Activated CD8-positive, alpha-beta memory T cell treated with anti-CD3 and anti-CD28 coated beads for 24 hours (primary cell): ENCODE data around the gene SRI.
"Not testable (repeated sequence)": the region's sequence is repeated elsewhere in the genome, so short reads cannot be mapped to it uniquely, and the experiment has no call there.

Experiments
- DNase-seq: peaks from one replicate; pipeline ENCODE4 v3.0.0-alpha.2; 2020

SRI gene

GRCh38 chr7:88219781-88220747 lies at the start of gene SRI:
SRI (minus strand) TSS chr7:88220038; CDS start chr7:88220026, 12 bp downstream.
- peak; percentile 97 for DNase-seq

DNA sequence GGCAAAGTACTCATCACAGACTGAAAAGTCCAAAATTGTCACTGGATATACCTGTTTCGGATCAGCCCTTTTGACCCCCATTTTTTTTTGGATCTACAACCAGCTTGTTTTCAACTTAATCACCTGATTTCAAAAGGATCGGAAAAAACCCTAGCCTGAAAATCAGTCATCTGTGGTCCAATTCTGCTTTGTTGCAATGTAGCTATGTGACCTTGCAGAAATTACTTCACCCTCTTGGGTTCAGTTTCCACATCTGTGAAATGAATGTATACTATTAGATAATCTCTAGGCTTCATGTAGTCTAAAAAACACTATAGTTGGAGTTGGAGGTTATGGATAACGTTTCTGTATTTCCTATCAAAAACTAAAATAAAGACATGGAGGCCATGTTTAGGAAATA lies 49.7 kb upstream of the SRI start:
- no peak for DNase-seq

DNA sequence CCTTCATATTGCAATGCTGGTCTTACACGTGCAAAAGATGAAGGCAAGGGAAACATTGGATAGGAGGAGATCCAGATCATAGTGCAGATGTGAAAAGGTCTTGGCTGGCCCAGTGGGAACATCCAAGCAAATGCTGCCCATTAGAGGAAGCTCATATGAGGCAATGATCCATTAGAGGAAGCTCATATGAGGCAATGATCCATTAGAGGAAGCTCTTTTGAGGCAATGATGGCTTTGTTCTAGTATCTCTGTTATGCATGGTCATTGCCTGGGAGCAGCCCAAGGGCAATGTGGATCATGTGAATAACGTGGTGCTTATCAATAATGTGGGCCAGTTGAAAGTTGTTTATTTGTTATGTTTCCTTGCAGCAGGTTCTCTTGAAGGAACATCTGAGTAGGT lies 49.0 kb upstream of the SRI start:
- no peak for DNase-seq

DNA sequence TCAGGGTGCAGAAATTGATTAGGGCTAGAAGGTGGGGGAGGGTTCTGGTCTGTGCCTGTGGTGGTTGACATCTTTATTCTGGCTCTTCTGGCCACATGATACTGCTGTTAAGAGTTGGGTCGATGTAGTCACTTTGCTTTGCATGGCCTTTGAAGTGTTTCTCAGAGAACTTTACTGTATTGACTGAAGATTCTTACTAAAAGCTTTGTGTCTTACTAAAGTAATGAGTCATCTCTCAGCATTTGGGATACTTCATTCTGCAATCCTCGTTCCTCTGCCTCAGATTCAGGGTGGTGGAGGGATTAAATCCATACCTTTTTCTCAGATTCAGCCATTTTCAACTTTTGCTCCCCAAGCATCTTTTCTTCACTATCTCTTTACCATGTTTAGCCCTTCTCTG lies 48.2 kb upstream of the SRI start:
- DNase-seq, result no peak

DNA sequence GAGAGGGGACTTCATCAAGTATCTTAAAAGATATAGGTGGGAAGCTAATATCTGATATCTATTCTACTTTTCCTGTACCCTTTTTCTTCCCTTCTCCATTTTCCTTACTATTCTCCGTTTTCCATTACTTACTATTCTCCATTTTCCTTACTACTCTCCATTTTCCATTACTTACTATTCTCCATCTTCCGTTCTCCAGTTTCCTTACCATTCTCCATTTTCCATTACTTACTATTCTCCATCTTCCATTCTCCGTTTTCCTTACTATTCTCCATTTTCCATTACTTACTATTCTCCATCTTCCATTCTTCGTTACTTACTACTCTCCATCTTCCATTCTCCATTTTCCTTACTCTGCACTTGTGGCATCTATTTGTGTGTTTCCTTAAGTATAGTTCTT lies 47.6 kb upstream of the SRI start:
- DNase-seq, result no peak

GRCh38 chr7:88264987-88265386 lies 45.1 kb upstream of the SRI start:
- not testable (repeated sequence) for DNase-seq

- DNase-seq, result no peak
Observed at GRCh38 chr7:88262562-88262961, 42.7 kb upstream of the SRI start.

DNA sequence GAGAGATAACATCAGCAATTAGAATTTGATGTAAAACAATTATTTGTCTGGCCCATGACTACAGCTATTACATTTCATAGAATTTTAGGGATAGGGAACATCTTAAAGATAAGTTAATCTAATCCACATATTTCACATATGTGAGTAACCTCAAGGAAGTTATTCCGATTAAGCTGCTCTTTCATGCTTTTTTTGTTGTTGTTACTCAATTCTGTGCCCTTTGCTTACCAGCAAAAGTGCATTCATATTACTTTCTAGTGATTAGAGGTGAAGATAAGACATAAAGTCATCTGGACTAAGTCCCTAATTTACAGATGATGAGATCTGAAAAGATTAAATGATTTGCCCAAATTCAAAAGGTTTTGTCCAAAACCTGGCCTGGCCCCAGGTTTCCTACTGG lies 40.9 kb upstream of the SRI start:
- DNase-seq, result no peak

DNA sequence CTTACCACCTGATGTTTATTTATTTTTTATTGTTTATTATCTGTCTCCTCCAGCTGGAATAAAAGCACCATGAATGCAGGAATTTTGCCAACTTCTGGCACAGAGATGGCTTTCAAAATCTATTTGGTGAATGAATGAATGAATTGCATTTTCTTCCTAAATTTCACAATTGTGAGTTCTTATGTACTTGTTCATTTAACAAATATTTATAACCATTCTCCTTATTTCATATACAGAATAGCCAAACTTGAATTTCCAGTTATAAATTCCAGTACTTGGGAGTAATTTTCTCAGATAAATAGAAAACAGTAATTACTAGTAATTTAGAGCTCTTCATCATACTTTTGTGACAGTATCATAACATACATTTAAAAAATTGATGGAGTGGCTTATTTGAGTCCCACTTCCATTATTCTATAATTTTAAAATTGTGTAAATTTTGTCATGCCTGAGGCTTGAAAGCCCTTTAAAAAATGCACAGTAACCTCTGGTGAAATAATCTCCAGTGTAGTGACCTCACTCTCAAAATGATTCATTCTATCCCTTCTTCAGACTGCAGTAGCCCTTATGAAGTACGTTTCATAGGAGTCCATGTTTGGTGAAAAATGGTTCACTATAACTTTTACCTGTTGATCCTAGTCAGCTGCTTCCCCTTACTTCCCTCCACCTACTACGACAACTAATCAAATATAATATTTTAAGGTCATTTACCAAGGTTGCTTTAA lies 40.0 kb upstream of the SRI start:
- no peak for DNase-seq

DNA sequence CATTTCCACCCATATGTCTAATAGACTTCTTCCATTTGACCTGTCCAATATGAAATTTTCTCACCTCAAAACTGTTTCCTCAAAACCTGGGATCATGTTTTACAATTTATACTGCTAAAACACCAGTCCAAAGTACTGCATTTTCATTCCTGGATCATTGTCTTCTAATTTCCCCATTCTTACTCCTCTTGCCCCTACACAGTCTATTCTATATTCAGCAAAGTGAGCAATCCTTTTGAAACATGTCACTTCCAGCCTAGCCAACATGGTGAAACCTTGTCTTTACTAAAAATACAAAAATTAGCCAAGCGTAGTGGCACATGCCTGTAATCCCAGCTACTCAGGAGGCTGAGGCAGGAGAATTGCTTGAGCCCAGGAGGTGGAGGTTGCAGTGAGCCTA lies 38.5 kb upstream of the SRI start:
- DNase-seq, result not testable (repeated sequence)

DNA sequence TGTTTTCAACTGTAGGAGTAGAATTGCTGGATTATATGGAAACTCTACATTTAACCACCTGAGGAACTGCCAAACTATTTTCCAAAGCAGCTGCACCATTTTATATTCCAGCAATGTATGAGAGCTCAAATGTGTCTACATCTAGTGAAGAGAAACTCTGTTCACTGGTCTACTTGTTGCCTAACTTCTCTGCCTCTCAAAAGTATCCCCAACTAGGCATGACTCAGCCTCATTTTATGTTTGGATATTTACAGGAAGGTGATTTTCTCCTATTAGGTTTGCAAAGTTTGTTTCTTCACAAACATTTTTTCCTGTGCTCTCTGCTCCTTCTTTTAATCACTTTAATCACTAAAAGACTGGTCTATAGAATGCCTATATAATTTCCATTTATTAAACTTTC lies 37.1 kb upstream of the SRI start:
- DNase-seq, result no peak

DNA sequence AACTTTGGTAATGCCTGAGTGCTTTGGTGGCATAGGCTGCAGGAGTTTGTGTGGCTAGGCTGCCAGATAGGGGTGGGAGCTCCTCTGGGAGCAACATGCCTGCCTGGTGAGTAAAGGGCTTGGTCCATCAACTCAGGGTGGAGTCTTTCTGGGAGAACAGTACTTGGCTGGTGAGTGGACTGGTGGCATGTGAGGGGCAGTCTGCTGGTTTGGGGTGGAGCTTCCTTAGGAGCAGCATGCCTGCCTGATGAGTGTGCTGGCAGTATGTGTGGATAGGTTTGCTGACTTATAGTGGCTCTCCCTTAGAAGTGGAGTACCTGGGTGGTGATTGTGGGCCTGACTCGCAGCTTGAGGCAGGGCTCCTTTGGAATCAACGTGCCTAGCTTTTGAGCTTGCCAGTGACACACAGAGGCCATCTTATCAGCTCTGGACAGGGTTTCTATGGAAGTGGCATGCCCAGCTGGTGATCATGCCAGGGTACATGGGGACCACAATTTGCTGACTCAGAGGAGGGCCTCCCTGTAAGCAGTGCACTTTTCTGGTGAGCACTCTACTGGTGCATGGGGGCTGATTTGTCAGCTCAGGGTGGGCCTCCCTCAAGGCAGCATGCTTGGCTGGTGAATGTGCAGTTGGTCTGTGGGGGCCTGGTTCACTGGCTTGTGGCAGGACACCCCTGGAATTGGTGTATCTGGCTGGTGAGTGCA lies 35.0 kb upstream of the SRI start:
- DNase-seq, result no peak

DNA sequence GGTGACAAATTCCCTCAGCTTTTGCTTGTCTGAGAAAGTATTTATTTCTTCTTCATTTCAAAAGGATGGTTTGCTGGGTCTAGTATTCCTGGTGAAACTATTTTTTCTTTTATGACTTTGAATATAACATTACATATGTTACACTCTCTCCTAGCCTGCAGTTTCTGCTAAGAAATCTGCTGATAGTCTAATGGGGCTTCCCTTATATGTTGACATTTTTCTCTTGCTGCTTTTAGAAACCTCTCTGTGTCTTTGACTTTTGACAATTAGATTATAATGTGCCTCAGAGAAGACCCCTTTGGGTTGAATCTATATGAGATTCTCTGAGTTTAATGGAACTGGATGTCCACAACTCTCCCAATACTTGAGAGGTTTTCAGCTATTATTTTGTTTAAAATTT lies 33.8 kb upstream of the SRI start:
- DNase-seq, result no peak

- DNase-seq, result no peak
Observed at GRCh38 chr7:88244258-88244657, 24.4 kb upstream of the SRI start.

DNA sequence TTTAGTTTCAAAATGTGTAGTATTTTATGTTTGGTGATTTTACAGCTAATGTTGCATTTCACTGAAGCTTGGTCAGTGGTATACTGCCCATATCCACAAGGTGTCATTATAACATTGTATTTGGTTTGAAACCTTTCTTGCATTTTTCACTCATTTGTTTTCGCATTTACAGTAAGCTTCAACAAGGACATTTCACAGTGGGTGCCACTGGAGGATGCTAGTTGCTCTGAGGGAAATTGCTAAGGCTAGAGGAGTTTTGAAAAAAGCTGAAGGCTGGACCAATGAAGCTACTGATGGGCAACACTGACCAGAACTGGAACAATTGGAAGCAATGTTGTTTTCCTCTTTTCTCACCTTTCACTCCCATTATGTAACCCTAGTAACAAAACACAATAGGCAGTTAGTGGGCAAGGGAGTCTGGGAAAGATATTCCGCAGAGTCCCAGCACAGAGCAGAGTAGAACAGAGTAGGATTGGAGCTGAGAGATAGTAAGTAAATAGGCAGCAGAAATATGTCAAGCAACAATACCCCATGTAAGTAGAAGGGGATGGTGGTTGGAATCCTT lies 23.6 kb upstream of the SRI start:
- no peak for DNase-seq

DNA sequence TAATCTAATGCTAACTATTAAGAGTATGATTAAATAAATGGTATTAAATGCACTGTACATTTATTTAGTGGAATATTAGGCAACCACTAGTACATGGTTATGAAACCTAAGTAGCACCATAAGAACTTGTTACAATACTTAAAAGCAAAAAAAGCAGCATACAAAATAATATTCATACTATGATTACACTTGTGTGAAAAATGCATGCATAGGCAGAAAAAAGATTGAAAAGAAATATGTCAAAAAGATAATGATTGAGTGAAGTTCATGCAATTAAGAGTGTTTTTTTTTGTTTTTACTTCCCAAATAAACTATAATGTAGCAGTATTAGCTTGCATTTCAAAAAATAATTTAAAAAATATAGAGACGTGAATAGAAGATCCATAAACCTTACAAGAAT lies 20.0 kb upstream of the SRI start:
- DNase-seq, result no peak

GRCh38 chr7:88233828-88234227 lies 14.0 kb upstream of the SRI start:
- no peak for DNase-seq

DNA sequence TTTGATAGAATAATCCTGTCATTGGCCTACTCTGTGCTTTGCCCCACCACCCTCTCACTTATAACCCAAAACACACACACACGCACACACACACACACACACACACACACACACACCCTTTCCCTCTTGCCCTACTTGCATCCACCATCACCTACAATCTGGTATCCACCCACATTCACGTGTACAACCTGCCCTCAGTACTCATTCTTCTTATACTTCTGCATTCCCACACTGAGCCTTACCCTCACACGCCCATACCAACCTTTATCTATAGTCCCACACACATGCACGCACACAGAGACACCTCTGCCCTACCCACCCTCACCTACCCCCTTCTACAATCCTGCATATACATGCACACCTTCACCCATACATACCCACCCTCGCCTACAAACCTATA lies 10.8 kb upstream of the SRI start:
- DNase-seq, result no peak

DNA sequence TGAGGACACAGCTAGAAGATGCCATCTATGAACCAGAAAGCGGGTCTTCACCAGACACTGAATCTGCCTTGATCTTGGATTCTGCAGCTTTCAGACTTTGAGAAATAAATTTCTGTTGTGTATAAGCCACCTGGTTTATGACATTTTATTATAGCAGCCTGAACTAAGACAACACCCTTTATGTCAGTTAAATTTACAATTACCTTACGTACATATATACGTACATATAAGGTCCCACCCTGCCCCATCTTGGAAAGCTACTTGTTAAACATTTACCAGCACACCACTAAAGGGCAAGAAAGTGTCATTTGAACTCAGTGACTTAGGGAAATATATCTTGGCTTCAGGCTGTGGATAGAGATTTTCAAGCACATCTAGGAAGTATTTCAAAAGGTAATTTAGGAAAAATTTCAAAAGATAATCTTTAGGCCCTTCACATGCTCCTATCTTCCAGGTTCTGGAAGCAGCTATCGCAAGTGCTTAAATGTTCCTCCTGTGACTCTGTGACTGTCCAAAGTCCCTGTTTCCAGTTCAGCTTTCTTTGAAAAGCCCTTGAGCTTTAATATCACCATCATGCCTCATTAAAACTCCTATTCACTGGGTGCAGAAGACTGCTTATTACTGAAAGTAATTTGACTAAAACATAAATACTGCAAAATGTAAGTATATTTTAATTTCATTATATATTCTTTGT lies 9.6 kb upstream of the SRI start:
- no peak for DNase-seq

GRCh38 chr7:88226886-88227516 lies 7.2 kb upstream of the SRI start:
- DNase-seq, result no peak

- no peak for DNase-seq
Observed at GRCh38 chr7:88226201-88226600, 6.4 kb upstream of the SRI start.
